A673 (cell line): ENCODE data around the gene RAPGEF4. TPM values are rescaled to one million over a fixed set of nuclear protein-coding genes. Genes with fewer than 3 reads are reported as not detected.

ENCODE experiments used
- BruUV-seq: library from RNA; stranded (reverse); fragments of 400-500 nt; replicated peaks from 2 replicates; lab custom pipeline; 2021; lab: Mats Ljungman, UMichigan
- CTCF ChIA-PET: fragments of 300-600 bp; sonication (Branson Sonifier 250); formaldehyde crosslinking; loops from one replicate; lab custom pipeline; 2022; ENCODE audit warnings: antibody characterized with exemption; lab: Charles Lee
- POLR2A ChIA-PET: fragments of 300-600 bp; sonication (Branson Sonifier 250); formaldehyde crosslinking; loops from one replicate; lab custom pipeline; 2022; ENCODE audit warnings: antibody characterized with exemption; ENCODE audit not compliant: low non-redundant PET; lab: Charles Lee
- DNase-seq: peaks from one replicate; pipeline ENCODE4 v3.0.0-alpha.2; 2015; ENCODE audit warnings: low spot score
- H3K27ac ChIP-seq: fragments of 200-600 bp; sonication (generic); 2 replicates; pipeline ENCODE4 v1.5.1; 2016; ENCODE audit warnings: mixed run types, low read depth, mild to moderate bottlenecking, mixed read lengths, antibody characterized with exemption, low read length; ENCODE audit not compliant: poor library complexity, severe bottlenecking
- H3K27me3 ChIP-seq: fragments of 200-600 bp; sonication (generic); replicated peaks from 2 replicates; pipeline ENCODE4 v1.6.1; 2017; ENCODE audit warnings: mixed run types, low read depth, mild to moderate bottlenecking, mixed read lengths, antibody characterized with exemption, low read length; ENCODE audit not compliant: insufficient read depth, poor library complexity
- H3K36me3 ChIP-seq: fragments of 200-600 bp; sonication (generic); 2 replicates; pipeline ENCODE4 v1.6.1; 2016; ENCODE audit warnings: mixed run types, mild to moderate bottlenecking, mixed read lengths, antibody characterized with exemption, low read length; ENCODE audit not compliant: insufficient read depth, poor library complexity, severe bottlenecking
- H3K4me1 ChIP-seq: fragments of 200-600 bp; sonication (generic); 2 replicates; pipeline ENCODE4 v1.6.1; 2017; ENCODE audit warnings: mixed run types, mild to moderate bottlenecking, mixed read lengths, antibody characterized with exemption, low read length; ENCODE audit not compliant: insufficient read depth, poor library complexity, severe bottlenecking
- H3K4me3 ChIP-seq: fragments of 200-600 bp; sonication (generic); 2 replicates; pipeline ENCODE4 v1.5.1; 2016; ENCODE audit warnings: low read depth, mixed run types, mild to moderate bottlenecking, mixed read lengths, low read length; ENCODE audit not compliant: poor library complexity, severe bottlenecking
- H3K9me3 ChIP-seq: fragments of 200-600 bp; sonication (generic); 2 replicates; pipeline ENCODE4 v1.6.1; 2016; ENCODE audit warnings: mixed run types, low read depth, mild to moderate bottlenecking, mixed read lengths, antibody characterized with exemption, low read length; ENCODE audit not compliant: poor library complexity, severe bottlenecking
- EZH2 ChIP-seq: fragments of 200-600 bp; sonication (generic); IDR thresholded peaks from 2 replicates; pipeline ENCODE4 v1.6.1; 2017; ENCODE audit warnings: borderline replicate concordance, low read depth, mild to moderate bottlenecking, mixed read lengths, antibody characterized with exemption, low read length; ENCODE audit not compliant: poor library complexity, severe bottlenecking
- intact Hi-C: fragments of 100-400 bp; cut with micrococcal nuclease; formaldehyde crosslinking; loops from one replicate; pipeline ENCODE4 v1.10.0; 2022; ENCODE audit not compliant: unreplicated experiment
- total RNA-seq: library from RNA; stranded (reverse); gene quantifications from 2 replicates; pipeline ENCODE4 v1.2.3, GENCODE V29; 2021
- TF ChIP-seq, protein P1 (sequence below): fragments of 300-800, 200-600 bp; sonication (generic); conservative IDR thresholded peaks from 2 replicates; pipeline ENCODE4 v1.5.1; 2017; ENCODE audit warnings: low read depth, mild to moderate bottlenecking, antibody characterized with exemption, low read length, moderate library complexity, mixed read lengths

The RAPGEF4 gene
- total RNA-seq, 1 experiment from 2014 or later, result 0.26 TPM

DNA sequence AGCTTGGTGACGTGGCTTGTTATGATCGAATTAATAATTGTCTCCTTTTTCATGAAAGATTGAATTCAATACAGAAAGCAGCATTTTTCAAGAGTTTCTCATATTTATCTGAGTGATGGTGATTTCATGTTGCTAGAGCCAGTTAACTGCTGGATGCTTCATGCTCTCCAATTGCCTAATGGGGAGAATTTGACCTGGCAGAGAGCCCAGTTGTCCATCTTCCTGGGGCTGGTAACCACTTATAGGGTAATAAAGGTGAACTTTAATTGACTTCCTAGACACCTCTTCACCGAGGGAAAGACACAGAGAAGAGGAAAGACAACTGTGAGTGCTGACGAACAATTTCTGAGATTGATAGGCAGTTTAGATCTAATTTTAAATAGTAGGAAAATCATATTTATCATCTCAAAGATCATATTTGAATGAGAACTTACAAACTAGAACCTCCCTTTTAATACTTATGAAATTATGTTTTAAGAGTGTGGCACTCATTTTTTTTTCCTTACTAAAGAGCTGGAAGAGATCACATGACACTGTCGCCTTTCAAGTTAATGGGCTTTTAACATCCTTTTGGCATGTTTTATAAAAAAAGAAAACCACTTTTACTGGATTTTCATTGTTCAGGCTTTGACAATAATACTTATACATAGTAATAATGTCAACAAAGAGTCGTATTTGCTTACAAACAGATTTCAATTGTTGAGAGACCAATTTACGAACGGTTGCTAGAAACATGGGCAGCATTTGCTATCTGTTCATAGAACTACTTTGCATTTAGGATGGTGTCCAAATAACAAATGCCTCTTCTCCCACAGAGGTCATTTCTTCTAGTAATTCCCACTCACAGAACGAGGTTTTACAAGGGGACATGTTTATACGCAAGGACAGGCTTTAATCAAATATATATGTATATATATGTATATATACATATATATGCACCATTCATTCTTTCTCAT lies 153.3 kb downstream of the RAPGEF4 start:
- H3K4me1 ChIP-seq, result no peaks in the 10 kb centered on the region
- no peak overlapping the region for H3K27ac ChIP-seq
- POLR2A ChIA-PET, result no interaction called here
- no peak for TF ChIP-seq EZH2
- no peak overlapping the region for H3K4me3 ChIP-seq
- BruUV-seq, result no TSS peak
- H3K9me3 ChIP-seq, result no peaks in the 10 kb centered on the region
- no peak for DNase-seq
- peaks cover 44% of the 10 kb centered on the region for H3K27me3 ChIP-seq
- H3K36me3 ChIP-seq, result no peaks in the 10 kb centered on the region
- CTCF ChIA-PET, result no interaction called here
- intact Hi-C loops, result no loop called here

DNA sequence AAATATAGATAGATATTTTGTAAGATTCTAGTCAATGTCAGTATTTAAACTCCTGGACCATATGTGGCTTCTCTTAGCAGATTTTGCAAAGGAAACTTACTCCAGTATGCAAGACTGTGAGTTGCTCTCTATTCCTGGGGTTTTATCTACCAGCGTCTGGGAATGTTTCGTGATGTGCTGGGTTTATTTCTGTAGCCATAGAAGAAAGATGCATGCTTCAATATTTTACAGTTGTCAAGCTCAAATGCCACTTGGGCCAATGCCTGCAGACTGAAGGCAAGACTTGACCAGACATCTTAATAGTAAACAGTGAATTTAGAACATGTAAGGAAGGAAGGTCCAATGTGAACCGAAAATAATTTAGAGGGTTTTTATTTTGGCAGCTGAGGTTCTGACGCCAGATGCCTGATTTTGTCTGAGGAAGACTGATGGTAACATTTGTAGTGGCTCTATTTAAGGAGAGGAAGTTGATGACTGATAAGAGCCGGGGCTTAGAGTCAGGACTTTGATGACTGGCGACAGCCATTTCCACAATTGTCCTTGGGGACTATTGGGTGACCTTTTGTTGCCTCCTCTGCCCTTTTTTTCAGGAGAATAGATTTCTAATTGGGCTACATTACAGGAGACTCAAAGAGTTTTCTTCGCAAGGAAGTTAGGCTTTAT lies 154.3 kb downstream of the RAPGEF4 start:
- H3K4me1 ChIP-seq, result no peaks in the 10 kb centered on the region
- TF ChIP-seq, protein P1, sequence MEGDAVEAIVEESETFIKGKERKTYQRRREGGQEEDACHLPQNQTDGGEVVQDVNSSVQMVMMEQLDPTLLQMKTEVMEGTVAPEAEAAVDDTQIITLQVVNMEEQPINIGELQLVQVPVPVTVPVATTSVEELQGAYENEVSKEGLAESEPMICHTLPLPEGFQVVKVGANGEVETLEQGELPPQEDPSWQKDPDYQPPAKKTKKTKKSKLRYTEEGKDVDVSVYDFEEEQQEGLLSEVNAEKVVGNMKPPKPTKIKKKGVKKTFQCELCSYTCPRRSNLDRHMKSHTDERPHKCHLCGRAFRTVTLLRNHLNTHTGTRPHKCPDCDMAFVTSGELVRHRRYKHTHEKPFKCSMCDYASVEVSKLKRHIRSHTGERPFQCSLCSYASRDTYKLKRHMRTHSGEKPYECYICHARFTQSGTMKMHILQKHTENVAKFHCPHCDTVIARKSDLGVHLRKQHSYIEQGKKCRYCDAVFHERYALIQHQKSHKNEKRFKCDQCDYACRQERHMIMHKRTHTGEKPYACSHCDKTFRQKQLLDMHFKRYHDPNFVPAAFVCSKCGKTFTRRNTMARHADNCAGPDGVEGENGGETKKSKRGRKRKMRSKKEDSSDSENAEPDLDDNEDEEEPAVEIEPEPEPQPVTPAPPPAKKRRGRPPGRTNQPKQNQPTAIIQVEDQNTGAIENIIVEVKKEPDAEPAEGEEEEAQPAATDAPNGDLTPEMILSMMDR, result no peak
- TF ChIP-seq EZH2, result no peak
- H3K36me3 ChIP-seq, result no peaks in the 10 kb centered on the region
- H3K4me3 ChIP-seq, result no peak overlapping the region
- H3K27me3 ChIP-seq, result peaks cover 53% of the 10 kb centered on the region
- intact Hi-C loops, result no loop called here
- no TSS peak for BruUV-seq
- CTCF ChIA-PET, result no interaction called here
- no peaks in the 10 kb centered on the region for H3K9me3 ChIP-seq
- no peak for DNase-seq
- POLR2A ChIA-PET, result interaction anchor here (0.7 kb wide), 1 partner anchor 138 kb away, joined by 4 read pairs; no protein-coding TSS in a partner anchor
- no peak overlapping the region for H3K27ac ChIP-seq

DNA sequence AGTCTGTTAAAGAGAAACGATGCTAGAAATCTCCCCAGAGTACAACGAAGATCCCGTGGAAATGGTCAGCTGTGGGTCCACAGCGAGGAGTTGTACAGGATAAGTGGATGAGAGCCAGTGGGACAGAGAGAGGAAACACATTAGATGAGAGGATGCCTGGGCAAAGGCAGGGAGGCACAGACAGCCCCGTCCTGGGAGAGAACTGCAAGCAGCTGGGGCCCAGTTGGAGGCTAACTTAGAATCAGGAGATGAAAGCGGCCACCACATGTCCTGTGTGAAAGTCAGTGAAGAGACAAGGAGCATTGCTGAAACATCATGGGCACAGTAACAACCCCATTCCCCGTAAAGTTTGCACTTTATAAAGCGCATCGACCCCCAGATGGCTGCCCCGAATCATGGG lies 157.5 kb downstream of the RAPGEF4 start:
- Histone ChIP-seq H3K4me3 (no peak overlapping the region), H3K27ac (no peak overlapping the region), H3K36me3 (no peaks in the 10 kb centered on the region), H3K27me3 (peaks cover 68% of the 10 kb centered on the region), H3K4me1 (no peaks in the 10 kb centered on the region), H3K9me3 (no peaks in the 10 kb centered on the region)
- BruUV-seq, result no TSS peak
- DNase-seq, result no peak
- TF ChIP-seq, protein P1, result no peak
- TF ChIP-seq EZH2, result no peak
- intact Hi-C loops, result no loop called here
- POLR2A ChIA-PET, result no interaction called here
- CTCF ChIA-PET, result no interaction called here
